Panc1 (cell line): Measurements from ENCODE around the gene POLD1. TPM values are rescaled to one million over a fixed set of nuclear protein-coding genes. Genes with fewer than 3 reads are reported as not detected.

Experiments
- ATAC-seq: fragments of 200-7000 bp; cut with Tn5 transposase; 2 replicates; pipeline ENCODE4 v1.9.1; 2020; ENCODE audit warnings: mild to moderate bottlenecking, moderate library complexity
- BruUV-seq: library from RNA; stranded (reverse); fragments of 400-500 nt; replicated peaks from 2 replicates; lab custom pipeline; 2021; lab: Mats Ljungman, UMichigan
- CTCF ChIA-PET: fragments of 300-600 bp; sonication (Branson Sonifier 250); formaldehyde crosslinking; loops from one replicate; lab custom pipeline; 2022; ENCODE audit warnings: antibody characterized with exemption; lab: Charles Lee
- POLR2A ChIA-PET: fragments of 300-600 bp; sonication (Branson Sonifier 250); formaldehyde crosslinking; loops from one replicate; lab custom pipeline; 2022; ENCODE audit warnings: antibody characterized with exemption; lab: Charles Lee
- DNase-seq: peaks from one replicate; pipeline ENCODE4 v3.0.0-alpha.2; 2010; ENCODE audit warnings: low read depth, low spot score
- H3K27ac ChIP-seq: 2 replicates; pipeline ENCODE4 v1.5.1; 2011; ENCODE audit warnings: mild to moderate bottlenecking, low read length, inconsistent platforms
- H3K27me3 ChIP-seq: fragments of 200-500 bp; sonication (Bioruptor generic); 2 replicates; pipeline ENCODE4 v1.6.0; 2014; ENCODE audit warnings: low read length, inconsistent platforms; ENCODE audit not compliant: control insufficient read depth, insufficient read depth
- H3K36me3 ChIP-seq: fragments of 200-500 bp; sonication (Bioruptor generic); 2 replicates; pipeline ENCODE4 v1.5.1; 2014; ENCODE audit warnings: inconsistent platforms, mild to moderate bottlenecking, low read length, moderate library complexity; ENCODE audit not compliant: control insufficient read depth, insufficient read depth
- H3K4me1 ChIP-seq: 2 replicates; pipeline ENCODE4 v1.5.1; 2011; ENCODE audit warnings: inconsistent platforms, mild to moderate bottlenecking, low read length, moderate library complexity; ENCODE audit not compliant: control insufficient read depth, insufficient read depth
- H3K4me3 ChIP-seq, 2 experiments: 2 replicates each; pipeline ENCODE4 v1.5.1; 2011 to 2012; ENCODE audit warnings: low read depth in 2 of 2, low read length in 2 of 2, mild to moderate bottlenecking in 2 of 2, inconsistent platforms in 1 of 2, moderate library complexity in 1 of 2
- H3K9me3 ChIP-seq: fragments of 200-500 bp; sonication (Bioruptor generic); 2 replicates; pipeline ENCODE4 v1.5.1; 2014; ENCODE audit warnings: low read depth, mild to moderate bottlenecking, inconsistent platforms, low read length, moderate library complexity; ENCODE audit not compliant: control insufficient read depth, insufficient read depth
- CTCF ChIP-seq: fragments of 450-650 bp; IDR thresholded peaks from 2 replicates; pipeline ENCODE4 v1.5.1; 2017; ENCODE audit warnings: mild to moderate bottlenecking
- POLR2AphosphoS5 ChIP-seq: IDR thresholded peaks from 2 replicates; pipeline ENCODE4 v1.6.1; 2012; ENCODE audit warnings: mild to moderate bottlenecking, low read depth, low read length, moderate library complexity
- REST ChIP-seq, 2 experiments: IDR thresholded peaks; 2 replicates each; pipeline ENCODE4 v1.6.1; 2011 to 2012; ENCODE audit warnings: low read depth in 2 of 2, control low read depth in 1 of 2, low read length in 1 of 2, mild to moderate bottlenecking in 1 of 2, moderate library complexity in 1 of 2; ENCODE audit not compliant: insufficient read depth in 1 of 2
- SIN3A ChIP-seq: IDR thresholded peaks from 2 replicates; pipeline ENCODE4 v1.6.1; 2012; ENCODE audit warnings: low read depth, mild to moderate bottlenecking, low read length, moderate library complexity, borderline replicate concordance; ENCODE audit not compliant: insufficient read depth
- TCF7L2 ChIP-seq: IDR thresholded peaks from 2 replicates; pipeline ENCODE4 v1.6.1; 2011; ENCODE audit warnings: mild to moderate bottlenecking, low read depth, low read length, inconsistent platforms
- in situ Hi-C: cut with HindIII; loops from 2 replicates; pipeline ENCODE4 v1.10.0; 2016; ENCODE audit warnings: low sequenced_read_pairs, low pct_unique_long_range_greater_than_20kb
- intact Hi-C: fragments of 100-400 bp; cut with micrococcal nuclease; formaldehyde crosslinking; loops from one replicate; pipeline ENCODE4 v1.10.0; 2022; ENCODE audit not compliant: unreplicated experiment
- total RNA-seq: library from RNA; stranded (reverse); gene quantifications from one replicate; pipeline ENCODE4 v1.2.1, GENCODE V29; 2021; ENCODE audit not compliant: unreplicated experiment

The POLD1 gene
- total RNA-seq, 1 experiment from 2014 or later: 71.7 TPM

GRCh38 chr19:50359328-50359818 is 24.8 kb upstream of the POLD1 start:
- ATAC-seq: no peak
- intact Hi-C loops (no loop called here), in situ Hi-C loops (no loop called here)
- no peaks in the 10 kb centered on the region for H3K36me3 ChIP-seq
- ChIA-PET POLR2A (no interaction called here), CTCF (no interaction called here)
- H3K4me1 ChIP-seq: no peaks in the 10 kb centered on the region
- BruUV-seq: no TSS peak
- no peaks in the 10 kb centered on the region for H3K27me3 ChIP-seq
- TF ChIP-seq REST (IDR thresholded peaks at IDR 0.05; ENCODE audit: insufficient read depth in 1 of 2, low read depth in 2 of 2, low read length in 1 of 2) (no peak), POLR2AphosphoS5 (no peak), SIN3A (no peak), TCF7L2 (no peak), CTCF (no peak)
- no peak overlapping the region for H3K27ac ChIP-seq
- no peak for DNase-seq
- H3K9me3 ChIP-seq: no peaks in the 10 kb centered on the region
- H3K4me3 ChIP-seq: no peak overlapping the region

GRCh38 chr19:50361290-50362029 is 22.7 kb upstream of the POLD1 start:
- Histone ChIP-seq H3K36me3 (no peaks in the 10 kb centered on the region), H3K4me1 (no peaks in the 10 kb centered on the region), H3K27me3 (no peaks in the 10 kb centered on the region), H3K9me3 (no peaks in the 10 kb centered on the region), H3K4me3 (no peak overlapping the region), H3K27ac (no peak overlapping the region)
- intact Hi-C loops (no loop called here), in situ Hi-C loops (no loop called here)
- ATAC-seq (no peak), DNase-seq (no peak)
- ChIA-PET CTCF (interaction anchor here (0.6 kb wide), 1 partner anchor 829 kb away, joined by 4 read pairs; no protein-coding TSS in a partner anchor), POLR2A (no interaction called here)
- TF ChIP-seq TCF7L2: no peak
- no peak for TF ChIP-seq REST (IDR thresholded peaks at IDR 0.05; ENCODE audit: insufficient read depth in 1 of 2, low read depth in 2 of 2, low read length in 1 of 2)
- TF ChIP-seq CTCF: no peak
- TF ChIP-seq POLR2AphosphoS5: no peak
- TF ChIP-seq SIN3A: no peak
- BruUV-seq: no TSS peak
